Psoas muscle (tissue), 8 donors: ENCODE results near the gene BCAR3. TPM values are rescaled to one million over a fixed set of nuclear protein-coding genes. Genes with fewer than 3 reads are reported as not detected.
"Not testable (repeated sequence)": the region's sequence is repeated elsewhere in the genome, so short reads cannot be mapped to it uniquely, and the experiment has no call there.

Experiments
- ATAC-seq, 4 donors: fragments of 200-7000 bp; cut with Tn5 transposase; one replicate each; pipeline ENCODE4 v1.9.1; 2020; ENCODE audit warnings: moderate library complexity in 3 of 4, mild to moderate bottlenecking in 2 of 4
- DNase-seq, 2 donors: peaks; one replicate each; pipeline ENCODE4 v3.0.0-alpha.2; 2020
- H3K27ac ChIP-seq: fragments of 200-600 bp; one replicate; pipeline ENCODE4 v1.8.0; 2022
- H3K27me3 ChIP-seq, 3 donors: fragments of 200-600 bp in 1 of 3; one replicate each; pipeline versions ENCODE4 v1.6.1 to v1.8.0; 2013 to 2022; ENCODE audit warnings: low read length in 2 of 3, mild to moderate bottlenecking in 2 of 3, moderate library complexity in 1 of 3; ENCODE audit not compliant: insufficient read depth in 3 of 3
- H3K36me3 ChIP-seq, 2 donors: fragments of 200-600 bp in 1 of 2; one replicate each; pipeline versions ENCODE4 v1.6.1 to v1.8.0; 2013 to 2022; ENCODE audit warnings: low read depth in 1 of 2, mild to moderate bottlenecking in 1 of 2, moderate library complexity in 1 of 2; ENCODE audit not compliant: insufficient read depth in 1 of 2
- H3K4me1 ChIP-seq: fragments of 200-600 bp; one replicate; pipeline ENCODE4 v1.8.0; 2022
- H3K4me3 ChIP-seq: fragments of 200-600 bp; one replicate; pipeline ENCODE4 v1.8.0; 2022; ENCODE audit warnings: mild to moderate bottlenecking
- H3K9me3 ChIP-seq: fragments of 200-600 bp; one replicate; pipeline ENCODE4 v1.8.0; 2022
- CTCF ChIP-seq: fragments of 200-600 bp; IDR thresholded peaks from one replicate; pipeline ENCODE4 v1.8.0; 2022; ENCODE audit warnings: antibody characterized with exemption
- WGBS, 3 donors: extraction: QIAGEN DNeasy Blood & Tissue Kit; methylation state at CpG; one replicate each; pipeline versions ENCODE4 v1.1.6 to v1.1.7; 2013; 5-methylcytosine and 5-hydroxymethylcytosine counted together
- intact Hi-C, 2 donors: fragments of 100-400 bp; cut with DNase I; formaldehyde crosslinking; loops; one replicate each; pipeline versions ENCODE4 v1.11.0 to v1.14.2; 2022
- polyA plus RNA-seq, 3 donors: library from polyadenylated mRNA; stranded (reverse); fragments of 200-250 nt; gene quantifications; one replicate each; pipeline ENCODE4 v1.2.3, GENCODE V29; 2013
- total RNA-seq, 4 donors: library from RNA; stranded (reverse); fragmentation: NEBNext Ultra II Directional in 2 of 4; extraction: Animal tissue kit (Norgen Biotek cat#: 25700) in 2 of 4; gene quantifications; one replicate each; pipeline versions ENCODE4 v1.2.1 to v1.2.4, GENCODE V29; 2021 to 2023
- donor health status: healthy with polysubstance abuse.
- donor health status: DM: no; HTN: no; CAD: no; lungs with moderate emphysema.
- donor health status: Bipolar disorder and iron deficiency.
- donor health status: healthy.
- donor health status: DM: yes; HTN: yes; CAD: no.
- donor health status: DM: no; HTN: no; CAD: no.
- donor health status: DM: no; HTN: no; CAD: no.
- donor health status: DM: yes; HTN: yes; CAD: no.

The BCAR3 gene
- total and polyA plus RNA-seq, 7 donors, result 15.8 to 64.1 (median 18.4) TPM

- H3K9me3 ChIP-seq, result no peaks in the 10 kb centered on the region
- H3K4me1 ChIP-seq, result peaks cover 78% of the 10 kb centered on the region
- no peaks in the 10 kb centered on the region for H3K27me3 ChIP-seq
- no peak overlapping the region for H3K4me3 ChIP-seq
- DNase-seq (no peak), ATAC-seq (no peak)
- intact Hi-C loops, result no loop called here
- TF ChIP-seq CTCF, result no peak
- peaks cover 0 to 18% of the 10 kb centered on the region in 2 donors for H3K36me3 ChIP-seq
- peak overlapping the region; percentile 76 for H3K27ac ChIP-seq
- 79 to 83% (median 83%) methylated on average over 13 of the region's 13 CpGs for WGBS, 3 donors
Measured at GRCh38 chr1:93593854-93594602, 87.6 kb downstream of the BCAR3 start.

DNA sequence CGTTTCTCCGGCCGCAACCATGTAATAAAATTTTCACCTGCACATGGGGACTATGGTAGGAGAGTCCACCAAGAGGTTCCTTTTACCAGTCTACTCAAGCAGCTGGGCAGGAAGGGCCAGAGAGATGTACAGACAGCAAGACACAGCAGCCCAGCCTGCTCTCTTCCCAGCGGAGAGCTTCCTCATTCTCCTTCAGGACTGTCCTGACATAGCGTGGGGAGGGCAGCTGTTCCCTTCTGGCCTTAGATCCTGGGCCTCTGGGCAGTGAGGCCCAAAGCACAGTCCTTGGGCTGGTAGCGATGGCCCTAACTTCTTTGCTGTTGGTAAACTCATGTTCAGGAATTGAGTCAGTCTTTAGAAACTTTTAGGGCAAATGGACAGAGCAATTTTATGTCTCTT lies 89.1 kb downstream of the BCAR3 start:
- Histone ChIP-seq H3K4me1 (peaks cover 77% of the 10 kb centered on the region), H3K9me3 (no peaks in the 10 kb centered on the region), H3K36me3 (peaks cover 0 to 32% of the 10 kb centered on the region in 2 donors), H3K27me3 (no peaks in the 10 kb centered on the region), H3K27ac (peak overlapping the region; percentile 76), H3K4me3 (no peak overlapping the region)
- intact Hi-C loops, result no loop called here
- DNase-seq (no peak), ATAC-seq (peak in 3 of 4 donors; percentile 22 to 32 (median 32))
- TF ChIP-seq CTCF, result no peak
- WGBS, 3 donors, result 58 to 84% (median 72%) methylated on average over 6 of the region's 6 CpGs

GRCh38 chr1:93591676-93592550 lies 89.7 kb downstream of the BCAR3 start:
- Histone ChIP-seq H3K27ac (peak overlapping the region; percentile 76), H3K4me1 (peaks cover 74% of the 10 kb centered on the region), H3K36me3 (peaks cover 0 to 35% of the 10 kb centered on the region in 2 donors), H3K4me3 (no peak overlapping the region), H3K27me3 (no peaks in the 10 kb centered on the region), H3K9me3 (no peaks in the 10 kb centered on the region)
- DNase-seq, result peak in 1 of 2 donors; percentile 22
- no peak for TF ChIP-seq CTCF
- no peak for ATAC-seq
- WGBS, 3 donors, result 69 to 71% (median 70%) methylated on average over 17 of the region's 17 CpGs
- intact Hi-C loops, result no loop called here

DNA sequence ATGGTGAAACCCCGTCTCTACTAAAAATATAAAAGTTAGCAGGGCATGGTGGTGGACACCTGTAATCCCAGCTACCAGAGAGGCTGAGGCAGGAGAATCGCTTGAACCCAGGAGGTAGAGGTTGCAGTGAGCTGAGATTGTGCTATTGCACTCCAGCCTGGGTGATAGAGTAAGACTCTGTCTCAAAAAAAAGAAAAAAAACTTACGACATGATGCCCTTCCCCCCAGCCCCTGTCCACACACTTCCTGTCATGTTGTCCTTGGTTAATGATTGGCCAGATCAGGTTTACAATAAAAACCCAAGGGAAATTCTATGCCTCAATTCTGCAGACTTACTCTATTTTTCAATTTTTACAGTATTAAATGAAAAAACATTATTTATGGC lies 90.4 kb downstream of the BCAR3 start:
- Histone ChIP-seq H3K4me1 (peaks cover 71% of the 10 kb centered on the region), H3K27ac (peak overlapping the region; percentile 76), H3K36me3 (peaks cover 0 to 41% of the 10 kb centered on the region in 2 donors)
- WGBS, 3 donors, result 82 to 85% (median 85%) methylated on average over 3 of the region's 3 CpGs
- intact Hi-C loops, H3K27me3 ChIP-seq, ATAC-seq, H3K4me3 ChIP-seq, DNase-seq, H3K9me3 ChIP-seq: not testable (repeated sequence)

GRCh38 chr1:93588955-93589354 lies 92.7 kb downstream of the BCAR3 start:
- 95 to 96% (median 95%) methylated on average over 20 of the region's 20 CpGs for WGBS, 3 donors
- intact Hi-C loops, result no loop called here
- TF ChIP-seq CTCF, result no peak
- Histone ChIP-seq H3K27ac (peak overlapping the region; percentile 76), H3K9me3 (no peaks in the 10 kb centered on the region), H3K4me1 (peaks cover 71% of the 10 kb centered on the region), H3K27me3 (no peaks in the 10 kb centered on the region), H3K36me3 (peaks cover 0 to 46% of the 10 kb centered on the region in 2 donors), H3K4me3 (no peak overlapping the region)
- ATAC-seq (no peak), DNase-seq (no peak)
